HepG2 (cell line): ENCODE measurements around the gene BCORL1. TPM values are rescaled to one million over a fixed set of nuclear protein-coding genes. Genes with fewer than 3 reads are reported as not detected.
A peak's percentile ranks its signal among the peaks of the same experiment; 100 is the strongest.

Experiments used
- AHDC1 ChIP-seq: sonication (generic); formaldehyde crosslinking; IDR thresholded peaks from 2 replicates; pipeline ENCODE4 v1.5.1; 2020; ENCODE audit warnings: mild to moderate bottlenecking, missing genetic modification reagents, borderline replicate concordance
- GMEB1 ChIP-seq: sonication (generic); formaldehyde crosslinking; IDR thresholded peaks from 2 replicates; pipeline ENCODE4 v1.5.1; 2020; ENCODE audit warnings: missing genetic modification reagents, mild to moderate bottlenecking, borderline replicate concordance
- HOXD1 ChIP-seq: sonication (generic); formaldehyde crosslinking; IDR thresholded peaks from 2 replicates; pipeline ENCODE4 v1.5.0; 2020; ENCODE audit warnings: missing genetic modification reagents
- KLF16 ChIP-seq, 2 experiments: sonication (generic) in 1 of 2; formaldehyde crosslinking in 1 of 2; IDR thresholded peaks; 2 replicates each; pipeline versions ENCODE4 v1.6.1 to v1.8.0; 2016 to 2023; ENCODE audit warnings: missing genetic modification reagents in 2 of 2, missing compliant biosample characterization in 1 of 2
- NAIF1 ChIP-seq: sonication (generic); formaldehyde crosslinking; IDR thresholded peaks from 2 replicates; pipeline ENCODE4 v1.5.0; 2020; ENCODE audit warnings: mild to moderate bottlenecking, missing genetic modification reagents, borderline replicate concordance
- NFE2L2 ChIP-seq: fragments of 150-350 bp; IDR thresholded peaks from 2 replicates; pipeline ENCODE4 v1.6.1; 2014; ENCODE audit warnings: low read length
- NONO ChIP-seq, 2 experiments: fragments of 450-650 bp in 1 of 2; sonication (generic) in 1 of 2; formaldehyde crosslinking in 1 of 2; IDR thresholded peaks in 1 of 2; conservative IDR thresholded peaks in 1 of 2; 2 replicates each; pipeline versions ENCODE4 v1.6.1 to v1.8.0; 2017 to 2022; ENCODE audit warnings: mild to moderate bottlenecking in 1 of 2, missing genetic modification reagents in 1 of 2, moderate library complexity in 1 of 2
- POLR2A ChIP-seq, 2 experiments: IDR thresholded peaks; 2 replicates each; pipeline ENCODE4 v1.6.1; 2011; ENCODE audit warnings: low read depth in 2 of 2, low read length in 2 of 2, mild to moderate bottlenecking in 1 of 2, moderate library complexity in 1 of 2; ENCODE audit not compliant: insufficient read depth in 1 of 2
- TBX2 ChIP-seq: sonication (generic); formaldehyde crosslinking; IDR thresholded peaks from 2 replicates; pipeline ENCODE4 v1.5.0; 2020; ENCODE audit warnings: missing genetic modification reagents, mild to moderate bottlenecking, borderline replicate concordance
- XRCC5 ChIP-seq: fragments of 200-400 bp; formaldehyde crosslinking; optimal IDR thresholded peaks from 2 replicates; pipeline ENCODE3; 2017; ENCODE audit warnings: mild to moderate bottlenecking, low read length
- ZBTB43 ChIP-seq: sonication (generic); formaldehyde crosslinking; conservative IDR thresholded peaks from 2 replicates; pipeline ENCODE4 v1.4.0; 2020; ENCODE audit warnings: missing genetic modification reagents
- ZNF354B ChIP-seq: sonication (generic); formaldehyde crosslinking; IDR thresholded peaks from 2 replicates; pipeline ENCODE4 v1.8.0; 2022; ENCODE audit warnings: mild to moderate bottlenecking, missing genetic modification reagents
- ZNF383 ChIP-seq: sonication (generic); formaldehyde crosslinking; IDR thresholded peaks from 2 replicates; pipeline ENCODE4 v1.4.0; 2020; ENCODE audit warnings: missing genetic modification reagents, mild to moderate bottlenecking, borderline replicate concordance
- ZNF616 ChIP-seq: sonication (generic); formaldehyde crosslinking; IDR thresholded peaks from 2 replicates; pipeline ENCODE4 v1.5.0; 2020; ENCODE audit warnings: low read depth, mild to moderate bottlenecking, missing genetic modification reagents
- ZNF703 ChIP-seq: sonication (generic); formaldehyde crosslinking; IDR thresholded peaks from 2 replicates; pipeline ENCODE4 v1.5.1; 2020; ENCODE audit warnings: missing genetic modification reagents, mild to moderate bottlenecking, moderate library complexity, borderline replicate concordance
- ZNF749 ChIP-seq: sonication (generic); formaldehyde crosslinking; IDR thresholded peaks from 2 replicates; pipeline ENCODE4 v1.8.0; 2022; ENCODE audit warnings: mild to moderate bottlenecking, missing genetic modification reagents, moderate library complexity, borderline replicate concordance
- polyA plus RNA-seq, 8 experiments: library from polyadenylated mRNA; depleted of rRNA in 3 of 8; stranded (reverse) in 7 of 8; unstranded in 1 of 8; fragments of >200 nt; fragmentation: Illumina TruSeq in 4 of 8; extraction: Trizol in 4 of 8; gene quantifications; 2 replicates each; pipeline versions ENCODE4 v1.2.1 to v1.2.3, GENCODE V29; 2011 to 2016; ENCODE audit warnings: low read depth in 4 of 8, missing spikeins in 1 of 8, mixed read lengths in 1 of 8; ENCODE audit not compliant: insufficient read depth in 1 of 8
- total RNA-seq, 5 experiments: library from RNA; depleted of rRNA; stranded (reverse); fragments of >200 nt; fragmentation: Illumina TruSeq; extraction: Trizol; gene quantifications; 2 replicates each; pipeline ENCODE4 v1.2.3, GENCODE V29; 2016; ENCODE audit warnings: low read depth in 1 of 5
- TF ChIP-seq, protein P1 (sequence below): sonication (generic); formaldehyde crosslinking; IDR thresholded peaks from 2 replicates; pipeline ENCODE4 v1.4.0; 2020; ENCODE audit warnings: mild to moderate bottlenecking, missing genetic modification reagents, borderline replicate concordance

BCORL1 gene
- total and polyA plus RNA-seq, 2 of the 13 experiments (the other 11 are each of a cell fraction or from before 2014, with no cell fraction given), result 0.67 to 1.4 TPM

GRCh38 chrX:130060122-130061069 lies 78.0 kb downstream of the BCORL1 start (continued):
- TF ChIP-seq GMEB1 (CRISPR knock-in tag), result no peak
- no peak for TF ChIP-seq ZBTB43
- TF ChIP-seq ZNF616, result no peak
- TF ChIP-seq POLR2A (IDR thresholded peaks at IDR 0.05; ENCODE audit: insufficient read depth in 1 of 2, low read depth in 2 of 2, low read length in 2 of 2), result peak in 1 of 2 experiments; percentile 41; a peak in 1 of 4 replicates
- TF ChIP-seq XRCC5, result peak; percentile 16
- TF ChIP-seq AHDC1 (CRISPR knock-in tag), result no peak
- no peak for TF ChIP-seq NONO (IDR thresholded peaks at IDR 0.05)
- peak; percentile 52; the same call in 1 of the 2 replicates for TF ChIP-seq NONO (CRISPR knock-in tag; conservative IDR thresholded peaks at IDR 0.05)
- TF ChIP-seq ZNF749 (CRISPR knock-in tag), result no peak
- TF ChIP-seq, protein P1, sequence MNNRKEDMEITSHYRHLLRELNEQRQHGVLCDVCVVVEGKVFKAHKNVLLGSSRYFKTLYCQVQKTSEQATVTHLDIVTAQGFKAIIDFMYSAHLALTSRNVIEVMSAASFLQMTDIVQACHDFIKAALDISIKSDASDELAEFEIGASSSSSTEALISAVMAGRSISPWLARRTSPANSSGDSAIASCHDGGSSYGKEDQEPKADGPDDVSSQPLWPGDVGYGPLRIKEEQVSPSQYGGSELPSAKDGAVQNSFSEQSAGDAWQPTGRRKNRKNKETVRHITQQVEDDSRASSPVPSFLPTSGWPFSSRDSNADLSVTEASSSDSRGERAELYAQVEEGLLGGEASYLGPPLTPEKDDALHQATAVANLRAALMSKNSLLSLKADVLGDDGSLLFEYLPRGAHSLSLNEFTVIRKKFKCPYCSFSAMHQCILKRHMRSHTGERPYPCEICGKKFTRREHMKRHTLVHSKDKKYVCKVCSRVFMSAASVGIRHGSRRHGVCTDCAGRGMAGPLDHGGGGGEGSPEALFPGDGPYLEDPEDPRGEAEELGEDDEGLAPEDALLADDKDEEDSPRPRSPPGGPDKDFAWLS, result no peak
- TF ChIP-seq NAIF1 (CRISPR knock-in tag), result no peak
- no peak for TF ChIP-seq NFE2L2
- TF ChIP-seq TBX2 (CRISPR knock-in tag), result peak; percentile 39; the same call in 1 of the 2 replicates
- no peak for TF ChIP-seq KLF16 (CRISPR knock-in tag; IDR thresholded peaks at IDR 0.05)
- no peak for TF ChIP-seq ZNF354B (CRISPR knock-in tag)
- no peak for TF ChIP-seq ZNF703 (CRISPR knock-in tag)
- no peak for TF ChIP-seq ZNF383 (CRISPR knock-in tag)
- no peak for TF ChIP-seq HOXD1 (CRISPR knock-in tag)
